ENCODE results near the gene KCNK4. TPM values are rescaled to one million over a fixed set of nuclear protein-coding genes. Genes with fewer than 3 reads are reported as not detected.
A peak's percentile ranks its signal among the peaks of the same experiment; 100 is the strongest.
"Not testable (repeated sequence)": the region's sequence is repeated elsewhere in the genome, so short reads cannot be mapped to it uniquely, and the experiment has no call there.

Gene KCNK4
- polyA plus RNA-seq, 2 of the 4 experiments (the other 2 are of a cell fraction): 0.12 TPM; not detected in 1

GRCh38 chr11:64246621-64246870 is 44.6 kb upstream of the KCNK4 start:
- H3K27ac ChIP-seq: peak overlapping the region; percentile 99 to 100
- POLR2A ChIA-PET: interaction anchor here (0.6 to 6.0 kb wide), 6 partner anchors 20 to 1395 kb away, joined by 3 to 53 read pairs (median 8); partner anchors contain the start of genes ESRRA, NUDT22, STIP1 and TRPT1
- H3K9me3 ChIP-seq; DNase-seq (ENCODE audit: low read depth in 1 of 2, low spot score in 1 of 2); ATAC-seq; FAIRE-seq: not testable (repeated sequence)
- peak overlapping the region; percentile 100 for H3K4me2 ChIP-seq
- TF ChIP-seq JUN (IDR thresholded peaks at IDR 0.05) (peak; percentile 42 to 65; a peak in 3 of 5 replicates), BCL3 (IDR thresholded peaks at IDR 0.05) (peak; percentile 30; the same call in 1 of the 3 replicates), MAX (IDR thresholded peaks at IDR 0.05) (0 out of 2 replicates have a peak, but pooled peaks have one; percentile 8), MYC (IDR thresholded peaks at IDR 0.05; ENCODE audit: borderline replicate concordance, low read length) (peak; percentile 34; the same call in 1 of the 2 replicates), NPAS2 (CRISPR knock-in tag; IDR thresholded peaks at IDR 0.05; ENCODE audit: borderline replicate concordance) (0 out of 2 replicates have a peak, but pooled peaks have one; percentile 15)
- CTCF ChIA-PET: interaction anchor here (0.8 to 12.2 kb wide), 9 partner anchors 9 to 108 kb away, joined by 3 to 220 read pairs (median 4); partner anchors contain the start of genes BAD, CATSPERZ, ESRRA and NUDT22
- H3K4me3 ChIP-seq: peak overlapping the region; percentile 84
- peaks cover 45% of the 10 kb centered on the region for H3K4me1 ChIP-seq
- WGBS (ENCODE audit: missing lambda C conversion rate): no CpG with 5 or more reads among the region's 43 CpGs

DNA sequence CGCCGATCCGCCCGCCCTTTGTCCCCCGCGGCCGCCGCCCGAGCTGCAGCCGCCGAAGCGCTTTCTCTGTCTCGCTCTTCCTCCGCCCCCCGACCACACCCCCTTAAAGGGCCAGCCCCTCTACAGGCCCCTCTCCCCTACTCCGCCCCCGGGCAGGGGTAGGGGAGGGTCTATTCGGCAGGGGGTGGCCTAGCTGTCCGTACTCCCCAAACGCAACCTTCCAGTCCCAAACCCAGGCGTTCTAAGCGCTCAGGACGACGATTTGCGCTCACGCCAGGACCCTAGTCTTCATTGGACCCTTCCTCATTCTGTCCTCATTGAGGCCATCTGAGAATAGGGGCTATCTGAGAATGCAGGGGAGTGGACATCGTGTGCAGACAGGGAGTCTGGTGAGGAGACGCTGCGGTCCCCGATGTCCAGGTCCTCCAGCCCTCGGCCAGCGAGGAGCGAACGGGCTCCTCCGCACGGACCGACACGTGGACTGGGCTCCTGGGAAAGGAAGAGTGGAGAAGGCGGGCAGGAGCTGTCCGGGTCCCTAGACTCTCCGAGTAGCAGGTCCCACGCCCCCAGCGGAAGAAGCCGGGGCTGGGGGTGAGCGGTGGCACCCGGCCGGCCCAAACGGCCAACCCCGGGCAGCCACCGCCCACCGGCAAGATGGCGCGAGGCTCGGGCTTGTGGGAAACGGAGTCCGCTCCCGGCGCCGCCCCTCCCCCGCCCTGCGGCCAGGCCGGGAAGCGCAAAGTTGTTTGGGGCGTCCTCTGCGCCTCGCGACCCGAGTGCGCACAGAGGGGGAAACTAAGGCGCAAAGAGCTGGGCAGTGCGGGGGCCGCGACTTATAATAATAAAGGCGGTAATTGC is 44.0 kb upstream of the KCNK4 start, which contains the start of gene PPP1R14B:
Gene PPP1R14B (minus strand): TSS at position 73 of the 858 bp plus-strand sequence. CDS start 270 bp downstream, outside the sequence.
- FAIRE-seq (no peak), ATAC-seq (peak; percentile 40 to 73), DNase-seq (ENCODE audit: low read depth in 1 of 2, low spot score in 1 of 2) (peak; percentile 84 to 89)
- WGBS (ENCODE audit: missing lambda C conversion rate): 1% methylated on average over 26 of the region's 74 CpGs
- ChIA-PET CTCF (interaction anchor here (1.2 to 12.2 kb wide), 7 partner anchors 9 to 108 kb away, joined by 3 to 220 read pairs (median 4); partner anchors contain the start of genes BAD, CATSPERZ and ESRRA), POLR2A (interaction anchor here (0.6 to 6.0 kb wide), 8 partner anchors 9 to 1395 kb away, joined by 3 to 53 read pairs (median 4); partner anchors contain the start of genes ESRRA, NUDT22, STIP1 and TRPT1)
- H3K27ac ChIP-seq: peak within 1 kb of the TSS; percentile 99 to 100
- H3K4me1 ChIP-seq: peaks cover 45% of the 10 kb centered on the region
- H3K4me3 ChIP-seq: peak within 1 kb of the TSS; percentile 84
- no peaks in the 10 kb centered on the region for H3K9me3 ChIP-seq
- TF ChIP-seq POLR2AphosphoS2 (conservative IDR thresholded peaks at IDR 0.05; ENCODE audit: low read length) (peak; percentile 75; the same call in 1 of the 2 replicates), RCOR1 (IDR thresholded peaks at IDR 0.05; ENCODE audit: low read depth, low read length) (no peak), MAZ (IDR thresholded peaks at IDR 0.05; ENCODE audit: borderline replicate concordance, low read depth, low read length) (peak; percentile 79; the same call in 1 of the 2 replicates), MYC (IDR thresholded peaks at IDR 0.05; ENCODE audit: borderline replicate concordance, low read length) (peak; percentile 51; the same call in 1 of the 2 replicates), JUN (IDR thresholded peaks at IDR 0.05) (0 out of 5 replicates have a peak, but pooled peaks of 1 of the 2 experiments have one; percentile 6), ZSCAN20 (CRISPR knock-in tag; IDR thresholded peaks at IDR 0.05) (no peak), PHF8 (IDR thresholded peaks at IDR 0.05; ENCODE audit: borderline replicate concordance, low read depth) (no peak), MAX (IDR thresholded peaks at IDR 0.05) (peak; percentile 91), POLR2A (IDR thresholded peaks at IDR 0.05; ENCODE audit: low read length) (peak; percentile 14; the same call in 1 of the 2 replicates), CHD2 (IDR thresholded peaks at IDR 0.05; ENCODE audit: low read length, partially characterized antibody) (peak; percentile 49)
- H3K4me2 ChIP-seq: peak within 1 kb of the TSS; percentile 100

DNA sequence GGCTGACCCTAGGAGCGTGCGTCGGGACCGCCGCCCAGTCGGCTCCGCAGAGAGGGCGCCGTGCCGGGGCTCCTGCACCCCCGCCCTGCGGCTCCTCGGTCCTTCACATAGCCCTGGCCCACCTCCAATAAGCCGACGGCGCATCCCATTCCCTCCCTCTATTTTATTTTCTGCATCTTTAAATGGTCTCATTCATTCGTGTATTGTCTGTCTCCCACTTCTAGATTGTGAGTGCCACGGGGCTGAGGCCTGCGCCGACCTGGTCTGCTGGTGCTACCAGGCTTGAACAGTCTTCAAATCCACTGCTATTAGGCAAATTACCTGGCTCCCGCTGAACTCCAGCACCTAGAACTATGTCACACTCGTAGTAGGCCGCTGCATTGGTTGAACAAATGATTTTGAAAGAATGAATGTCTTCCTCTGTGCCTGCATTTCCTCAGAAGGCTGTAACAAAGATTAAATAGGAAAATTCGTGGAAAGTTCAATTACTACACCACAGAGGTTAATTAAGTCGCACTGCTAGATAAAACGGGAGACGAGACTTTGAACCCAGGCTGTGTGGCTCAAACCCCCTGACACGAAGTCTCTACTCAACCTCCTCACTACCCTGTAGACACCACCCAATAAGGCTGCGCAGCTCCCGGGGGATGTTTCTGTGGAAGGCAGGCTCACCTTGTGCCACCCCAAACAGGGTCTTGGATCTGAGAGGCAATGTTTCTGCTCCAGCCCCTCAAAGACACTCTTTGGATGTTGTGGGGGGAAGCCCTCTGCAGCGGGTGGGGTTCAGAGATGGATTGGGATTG is 43.2 kb upstream of the KCNK4 start:
- ATAC-seq: no peak
- 56% methylated on average over 29 of the region's 31 CpGs for WGBS (ENCODE audit: missing lambda C conversion rate)
- POLR2A ChIA-PET: interaction anchor here (0.6 to 6.0 kb wide), 5 partner anchors 9 to 62 kb away, joined by 3 to 53 read pairs (median 5); partner anchors contain the start of genes NUDT22, STIP1 and TRPT1
- no peak for TF ChIP-seq NFE2L2 (conservative IDR thresholded peaks at IDR 0.05; ENCODE audit: low read length)
- no peak for TF ChIP-seq FOXS1 (CRISPR knock-in tag; IDR thresholded peaks at IDR 0.05)
- TF ChIP-seq TP53 (CRISPR knock-in tag; IDR thresholded peaks at IDR 0.05): no peak
- no peak for TF ChIP-seq NPAS2 (CRISPR knock-in tag; IDR thresholded peaks at IDR 0.05; ENCODE audit: borderline replicate concordance)
- TF ChIP-seq BHLHE40 (IDR thresholded peaks at IDR 0.05; ENCODE audit: low read depth, low read length): no peak
- no peak for TF ChIP-seq CBX8 (IDR thresholded peaks at IDR 0.05)
- no peak for TF ChIP-seq TFCP2L1 (CRISPR knock-in tag; IDR thresholded peaks at IDR 0.05)
- TF ChIP-seq ZSCAN20 (CRISPR knock-in tag; IDR thresholded peaks at IDR 0.05): no peak
- TF ChIP-seq, protein P1, sequence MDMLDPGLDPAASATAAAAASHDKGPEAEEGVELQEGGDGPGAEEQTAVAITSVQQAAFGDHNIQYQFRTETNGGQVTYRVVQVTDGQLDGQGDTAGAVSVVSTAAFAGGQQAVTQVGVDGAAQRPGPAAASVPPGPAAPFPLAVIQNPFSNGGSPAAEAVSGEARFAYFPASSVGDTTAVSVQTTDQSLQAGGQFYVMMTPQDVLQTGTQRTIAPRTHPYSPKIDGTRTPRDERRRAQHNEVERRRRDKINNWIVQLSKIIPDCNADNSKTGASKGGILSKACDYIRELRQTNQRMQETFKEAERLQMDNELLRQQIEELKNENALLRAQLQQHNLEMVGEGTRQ (IDR thresholded peaks at IDR 0.05): no peak
- TF ChIP-seq POLR2AphosphoS2 (conservative IDR thresholded peaks at IDR 0.05; ENCODE audit: low read length): no peak
- no peak for TF ChIP-seq HOXA7 (CRISPR knock-in tag; IDR thresholded peaks at IDR 0.05)
- TF ChIP-seq CHD2 (IDR thresholded peaks at IDR 0.05; ENCODE audit: low read length, partially characterized antibody): no peak
- TF ChIP-seq, protein P2, sequence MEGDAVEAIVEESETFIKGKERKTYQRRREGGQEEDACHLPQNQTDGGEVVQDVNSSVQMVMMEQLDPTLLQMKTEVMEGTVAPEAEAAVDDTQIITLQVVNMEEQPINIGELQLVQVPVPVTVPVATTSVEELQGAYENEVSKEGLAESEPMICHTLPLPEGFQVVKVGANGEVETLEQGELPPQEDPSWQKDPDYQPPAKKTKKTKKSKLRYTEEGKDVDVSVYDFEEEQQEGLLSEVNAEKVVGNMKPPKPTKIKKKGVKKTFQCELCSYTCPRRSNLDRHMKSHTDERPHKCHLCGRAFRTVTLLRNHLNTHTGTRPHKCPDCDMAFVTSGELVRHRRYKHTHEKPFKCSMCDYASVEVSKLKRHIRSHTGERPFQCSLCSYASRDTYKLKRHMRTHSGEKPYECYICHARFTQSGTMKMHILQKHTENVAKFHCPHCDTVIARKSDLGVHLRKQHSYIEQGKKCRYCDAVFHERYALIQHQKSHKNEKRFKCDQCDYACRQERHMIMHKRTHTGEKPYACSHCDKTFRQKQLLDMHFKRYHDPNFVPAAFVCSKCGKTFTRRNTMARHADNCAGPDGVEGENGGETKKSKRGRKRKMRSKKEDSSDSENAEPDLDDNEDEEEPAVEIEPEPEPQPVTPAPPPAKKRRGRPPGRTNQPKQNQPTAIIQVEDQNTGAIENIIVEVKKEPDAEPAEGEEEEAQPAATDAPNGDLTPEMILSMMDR (IDR thresholded peaks at IDR 0.05): no peak
- TF ChIP-seq HES2 (IDR thresholded peaks at IDR 0.05): no peak
- no peak for TF ChIP-seq EHF (CRISPR knock-in tag; IDR thresholded peaks at IDR 0.05)
- TF ChIP-seq RFX5 (IDR thresholded peaks at IDR 0.05): no peak

More for the DNA sequence above, 43.2 kb upstream of the KCNK4 start:
- Histone ChIP-seq H3K4me1 (peaks cover 44% of the 10 kb centered on the region), H3K27ac (peak overlapping the region; percentile 99 to 100), H3K4me3 (peak overlapping the region; percentile 84), H3K4me2 (peak overlapping the region; percentile 100), H3K9me3 (no peaks in the 10 kb centered on the region)
- CTCF ChIA-PET: interaction anchor here (1.4 to 12.2 kb wide), 5 partner anchors 8 to 107 kb away, joined by 4 to 220 read pairs (median 12); partner anchors contain the start of genes CATSPERZ and ESRRA
- no peak for FAIRE-seq
- no peak for DNase-seq (ENCODE audit: low read depth in 1 of 2, low spot score in 1 of 2)

Measured in A549 (cell line).